COLO829 (cell line): ENCODE data around the gene SEMA6A.
"Not testable (repeated sequence)": the region's sequence is repeated elsewhere in the genome, so short reads cannot be mapped to it uniquely, and the experiment has no call there.

ENCODE experiments used
- DNase-seq: peaks from one replicate; pipeline ENCODE4 v3.0.0; 2012; ENCODE audit warnings: low spot score

SEMA6A gene

DNA sequence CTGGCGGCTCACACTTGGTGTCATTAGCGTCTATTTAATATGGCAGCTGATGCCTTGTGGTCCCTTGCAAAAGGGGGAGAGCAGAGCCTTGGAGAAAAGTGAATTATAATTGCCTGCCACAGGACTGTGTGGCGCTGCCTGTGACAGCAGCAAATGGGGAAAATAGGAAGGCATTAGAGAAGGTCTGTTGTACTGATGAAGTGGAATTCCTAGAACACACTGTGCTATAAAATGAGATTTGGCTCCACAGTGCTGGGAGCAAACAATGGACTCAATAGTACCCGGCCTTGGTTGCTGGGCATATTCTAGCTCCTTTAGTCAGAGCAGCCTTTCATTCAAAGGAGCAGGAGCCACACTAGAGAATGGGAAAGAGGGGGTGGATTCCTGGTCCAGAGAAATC is 21.3 kb downstream of the SEMA6A start:
- DNase-seq: no peak

GRCh38 chr5:116550082-116550481 is 24.5 kb downstream of the SEMA6A start:
- no peak for DNase-seq

DNA sequence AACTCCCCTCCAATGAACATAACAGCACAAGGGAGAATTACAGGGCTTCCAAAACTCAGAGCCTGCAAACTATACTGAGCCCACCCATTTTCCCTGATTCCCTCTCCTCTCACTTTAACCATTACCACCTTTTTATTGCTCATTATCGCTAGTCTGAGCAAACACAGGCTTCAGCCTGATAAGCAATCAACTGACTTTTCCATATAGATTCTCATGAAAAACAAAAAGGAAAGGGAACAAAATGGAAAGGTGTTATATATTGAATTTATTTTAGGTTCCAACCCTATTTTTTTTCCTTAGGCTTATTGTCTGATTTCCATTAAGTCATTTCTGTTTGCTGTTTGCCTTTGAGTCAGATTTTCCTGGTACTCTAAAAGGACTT is 27.9 kb downstream of the SEMA6A start:
- DNase-seq: no peak

DNA sequence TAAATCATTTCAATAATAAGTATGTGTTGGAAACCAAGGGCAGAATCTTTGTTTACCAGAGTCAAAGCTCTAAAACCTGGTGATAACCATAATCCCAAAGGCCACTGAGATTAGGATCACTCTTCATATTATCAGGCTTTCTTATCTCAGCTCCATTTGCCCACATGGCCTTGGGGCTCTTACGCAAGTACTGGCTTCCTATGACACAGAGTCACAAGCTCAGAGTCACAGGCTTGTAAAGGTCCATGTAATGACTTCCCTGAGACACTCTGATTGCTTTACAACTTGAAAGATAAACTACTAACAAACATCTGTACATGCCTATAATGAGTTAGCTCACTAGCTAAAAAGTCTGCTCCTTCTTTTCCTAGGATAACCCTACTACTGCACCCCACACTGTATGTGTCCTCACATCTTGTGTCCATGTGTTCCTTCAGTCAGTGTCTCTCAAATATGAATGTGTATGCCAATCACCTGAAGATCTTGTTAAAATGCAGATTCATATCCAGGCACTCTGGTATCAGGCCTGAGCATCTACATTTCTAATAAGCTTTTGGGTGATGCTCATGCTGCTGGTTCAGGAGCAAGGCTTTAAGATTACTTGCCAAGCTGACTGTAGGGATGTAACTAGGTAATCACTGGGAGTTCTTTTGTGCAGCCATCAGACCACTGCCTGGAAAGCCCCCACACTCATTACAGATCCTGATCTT is 28.4 kb downstream of the SEMA6A start:
- DNase-seq: no peak

- DNase-seq: not testable (repeated sequence)
Observed at GRCh38 chr5:116545465-116545864, 29.2 kb downstream of the SEMA6A start.

- DNase-seq: no peak
Observed at GRCh38 chr5:116544531-116545241, 29.9 kb downstream of the SEMA6A start.

- DNase-seq: no peak
Observed at GRCh38 chr5:116543501-116543900, 31.1 kb downstream of the SEMA6A start.

- DNase-seq: no peak
Observed at GRCh38 chr5:116542619-116543018, 32.0 kb downstream of the SEMA6A start.

DNA sequence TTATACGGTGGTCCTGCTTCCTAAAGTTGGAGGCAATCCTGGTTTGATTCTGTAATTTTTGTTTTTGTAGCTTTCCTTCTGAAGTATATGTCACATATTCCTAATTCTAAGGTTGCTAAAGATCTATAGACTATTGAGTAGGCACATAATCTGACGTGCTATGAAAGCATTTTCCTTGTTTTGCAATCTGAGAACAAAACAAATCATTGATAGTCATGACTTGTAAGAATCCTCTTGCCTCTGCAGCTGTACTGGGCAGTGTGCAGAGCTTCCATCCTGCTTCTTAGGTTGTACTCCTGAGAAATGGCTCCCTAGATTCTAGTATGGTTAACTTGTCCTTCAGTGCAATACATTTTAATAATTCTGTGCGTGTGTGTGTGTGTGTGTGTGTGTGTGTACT is 35.4 kb downstream of the SEMA6A start:
- DNase-seq: no peak

- DNase-seq: peak; percentile 72
Observed at GRCh38 chr5:116536316-116537083, 38.1 kb downstream of the SEMA6A start.

GRCh38 chr5:116534964-116535651 is 39.5 kb downstream of the SEMA6A start:
- DNase-seq: no peak

DNA sequence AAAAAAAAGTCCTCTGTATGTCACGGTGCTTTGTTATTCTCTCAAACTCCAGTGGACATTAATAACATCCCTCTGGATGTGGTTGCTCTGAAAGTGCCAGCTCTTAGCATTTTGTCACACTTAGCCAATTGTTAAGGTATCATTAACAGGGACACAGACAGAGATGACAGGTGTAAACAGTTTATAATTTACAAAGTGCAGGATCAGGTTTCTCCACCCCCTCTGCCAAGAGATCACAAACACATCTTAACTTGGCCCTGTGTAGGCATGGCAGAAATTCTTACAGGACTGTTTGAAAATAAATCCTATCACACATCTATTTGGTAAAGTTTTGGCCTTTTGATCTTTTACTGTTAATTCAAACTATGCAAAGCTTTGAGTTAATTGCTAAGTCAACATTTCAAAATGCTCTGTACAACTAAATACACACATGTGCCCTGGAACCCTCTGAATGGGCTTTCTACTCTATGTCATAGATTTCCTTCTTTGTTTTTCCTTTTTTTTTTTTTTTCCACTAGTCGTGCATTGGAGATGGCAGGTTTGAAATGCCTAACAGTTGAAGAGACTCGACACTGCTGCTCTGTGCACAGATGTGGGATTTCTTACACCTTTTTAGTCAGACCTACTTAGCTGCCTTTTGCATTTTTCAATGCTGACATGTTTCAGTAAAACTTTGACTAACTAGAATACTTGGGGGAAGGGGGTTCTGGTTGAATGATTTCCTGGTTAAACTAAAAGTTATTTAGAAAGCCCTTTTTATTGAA is 41.7 kb downstream of the SEMA6A start:
- no peak for DNase-seq

GRCh38 chr5:116531635-116532034 is 43.0 kb downstream of the SEMA6A start:
- DNase-seq: no peak

GRCh38 chr5:116531117-116531516 is 43.5 kb downstream of the SEMA6A start:
- DNase-seq: no peak

- DNase-seq: no peak
Observed at GRCh38 chr5:116530276-116530675, 44.3 kb downstream of the SEMA6A start.

- no peak for DNase-seq
Observed at GRCh38 chr5:116529615-116530014, 45.0 kb downstream of the SEMA6A start.

- no peak for DNase-seq
Observed at GRCh38 chr5:116528519-116529234, 45.9 kb downstream of the SEMA6A start.

GRCh38 chr5:116527582-116527981 is 47.0 kb downstream of the SEMA6A start:
- DNase-seq: no peak

DNA sequence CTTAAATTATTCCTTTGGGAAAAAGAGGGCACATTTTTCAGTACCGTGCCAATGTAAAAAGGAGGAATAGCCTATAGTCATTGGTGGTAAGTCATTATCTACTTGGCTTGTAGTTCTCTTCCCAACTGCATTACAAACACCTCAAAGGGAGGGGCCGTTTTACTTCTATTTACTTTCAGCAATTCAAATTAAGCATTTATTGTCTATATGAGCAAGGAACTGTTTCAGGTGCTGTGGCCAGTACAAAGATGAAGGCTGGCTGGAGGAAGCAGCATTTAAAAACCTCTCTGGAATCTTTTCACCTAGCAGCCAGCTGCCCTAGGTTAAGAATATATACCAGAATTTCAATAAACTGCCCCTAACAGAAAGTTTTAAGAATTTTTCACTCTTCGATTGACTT is 48.9 kb downstream of the SEMA6A start:
- DNase-seq: no peak

- no peak for DNase-seq
Observed at GRCh38 chr5:116524966-116525365, 49.7 kb downstream of the SEMA6A start.
